B cell (primary cell): ENCODE measurements around the gene KCNH3.

Source experiments
- EZH2 ChIP-seq: IDR thresholded peaks from 2 replicates; pipeline ENCODE4 v1.6.1; 2012; ENCODE audit warnings: borderline replicate concordance, low read depth, mild to moderate bottlenecking, moderate library complexity, low read length; ENCODE audit not compliant: insufficient read depth, poor library complexity, severe bottlenecking
- TF ChIP-seq, protein P1 (sequence below): fragments of 200-600 bp; IDR thresholded peaks from one replicate; pipeline ENCODE4 v1.8.0; 2022; ENCODE audit warnings: antibody characterized with exemption, mild to moderate bottlenecking

DNA sequence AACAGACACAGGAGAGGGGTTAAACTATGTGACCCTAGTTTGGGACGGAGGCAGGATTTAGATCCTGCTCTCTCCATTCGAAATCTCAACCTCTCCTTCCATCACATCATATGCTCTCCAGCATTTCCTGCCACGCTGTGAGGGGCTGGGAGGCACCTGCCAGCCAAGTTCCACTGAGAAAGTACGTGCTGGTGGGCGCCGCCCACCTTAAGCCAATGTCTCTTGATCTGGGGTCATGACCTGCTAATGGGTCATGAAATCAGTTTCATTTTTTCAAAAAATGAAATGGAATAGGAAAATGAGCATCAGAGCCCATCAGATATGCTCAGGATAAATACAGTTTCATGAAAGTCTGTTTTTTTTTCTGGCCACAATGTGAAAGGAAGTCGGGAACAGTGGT is 21.9 kb downstream of the KCNH3 start:
- TF ChIP-seq, protein P1, sequence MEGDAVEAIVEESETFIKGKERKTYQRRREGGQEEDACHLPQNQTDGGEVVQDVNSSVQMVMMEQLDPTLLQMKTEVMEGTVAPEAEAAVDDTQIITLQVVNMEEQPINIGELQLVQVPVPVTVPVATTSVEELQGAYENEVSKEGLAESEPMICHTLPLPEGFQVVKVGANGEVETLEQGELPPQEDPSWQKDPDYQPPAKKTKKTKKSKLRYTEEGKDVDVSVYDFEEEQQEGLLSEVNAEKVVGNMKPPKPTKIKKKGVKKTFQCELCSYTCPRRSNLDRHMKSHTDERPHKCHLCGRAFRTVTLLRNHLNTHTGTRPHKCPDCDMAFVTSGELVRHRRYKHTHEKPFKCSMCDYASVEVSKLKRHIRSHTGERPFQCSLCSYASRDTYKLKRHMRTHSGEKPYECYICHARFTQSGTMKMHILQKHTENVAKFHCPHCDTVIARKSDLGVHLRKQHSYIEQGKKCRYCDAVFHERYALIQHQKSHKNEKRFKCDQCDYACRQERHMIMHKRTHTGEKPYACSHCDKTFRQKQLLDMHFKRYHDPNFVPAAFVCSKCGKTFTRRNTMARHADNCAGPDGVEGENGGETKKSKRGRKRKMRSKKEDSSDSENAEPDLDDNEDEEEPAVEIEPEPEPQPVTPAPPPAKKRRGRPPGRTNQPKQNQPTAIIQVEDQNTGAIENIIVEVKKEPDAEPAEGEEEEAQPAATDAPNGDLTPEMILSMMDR, result no peak
- TF ChIP-seq EZH2, result no peak
